GM12875 (cell line): ENCODE measurements around the gene RAD51D.

Experiments
- H3K4me3 ChIP-seq: one replicate; pipeline ENCODE4 v1.5.1; 2011; ENCODE audit warnings: low read depth, low read length, control low read depth
- CTCF ChIP-seq: IDR thresholded peaks from 2 replicates; pipeline ENCODE4 v1.5.1; 2011; ENCODE audit warnings: low read depth, mild to moderate bottlenecking, control low read depth, inconsistent platforms, low read length, moderate library complexity, borderline replicate concordance; ENCODE audit not compliant: insufficient read depth

RAD51D gene

GRCh38 chr17:35141681-35142466 lies 22.2 kb upstream of the RAD51D start, which contains the start of gene NLE1:
Gene NLE1, minus strand, starts transcription at chr17:35142303. Its CDS starts 28 bp downstream, at chr17:35142275.
- peak within 1 kb of the TSS; percentile 86 for H3K4me3 ChIP-seq
- TF ChIP-seq CTCF = peak; percentile 98

GRCh38 chr17:35138218-35138617 lies 18.6 kb upstream of the RAD51D start:
- no peak for TF ChIP-seq CTCF
- no peak overlapping the region for H3K4me3 ChIP-seq

DNA sequence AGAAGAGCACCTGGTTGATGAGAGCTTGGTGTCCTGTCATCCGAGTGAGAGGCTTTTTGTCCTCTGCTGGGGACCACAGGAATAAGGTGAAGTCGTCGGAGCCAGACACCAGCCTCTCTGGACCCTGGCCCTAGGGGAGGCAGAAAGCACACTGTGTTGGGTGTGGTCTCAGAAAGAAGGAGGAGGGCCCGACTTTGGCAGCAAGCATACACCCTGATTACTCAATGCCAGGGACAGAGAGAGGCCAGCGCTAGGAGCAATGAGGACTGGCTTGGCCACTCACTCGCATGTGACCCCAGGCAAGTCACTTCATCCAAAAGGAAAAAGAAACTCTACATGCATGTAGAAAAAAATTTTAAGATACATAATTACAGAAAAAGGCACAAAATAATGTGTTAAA lies 15.7 kb upstream of the RAD51D start:
- TF ChIP-seq CTCF = no peak
- H3K4me3 ChIP-seq = no peak overlapping the region

DNA sequence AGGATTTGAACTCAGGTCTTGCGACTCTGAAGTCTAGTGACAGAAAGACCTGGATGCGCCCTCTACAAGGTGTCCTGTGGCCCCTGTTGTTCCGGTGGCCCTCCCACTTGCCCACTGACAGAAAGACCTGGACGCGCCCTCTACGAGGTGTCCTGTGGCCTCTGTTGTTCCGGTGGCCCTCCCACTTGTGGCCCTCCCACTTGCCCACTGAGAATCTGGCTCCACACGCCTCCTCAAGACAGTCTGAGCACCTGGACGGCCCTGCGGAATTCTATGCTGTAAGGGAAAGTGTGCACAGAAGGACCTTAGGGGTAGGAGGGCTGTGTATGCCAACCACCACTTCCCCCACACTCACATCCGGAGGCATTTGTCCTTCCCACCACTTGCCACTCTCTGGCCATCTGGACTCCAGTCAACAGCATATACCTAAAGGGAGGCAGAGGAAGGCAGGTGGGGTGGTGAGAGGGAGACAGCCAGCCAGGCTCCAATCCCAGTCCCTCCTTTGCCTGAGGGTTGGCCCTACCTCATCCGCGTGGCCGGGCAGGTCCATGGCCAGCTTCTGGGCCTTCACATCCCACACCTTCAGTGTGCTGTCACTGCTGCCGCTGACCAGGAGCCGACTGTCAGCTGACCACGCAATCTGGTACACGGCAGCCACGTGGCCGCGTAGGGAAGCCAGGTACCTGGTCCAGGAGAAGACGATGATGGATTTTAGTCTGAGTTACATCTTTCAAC lies 13.3 kb upstream of the RAD51D start:
- H3K4me3 ChIP-seq = no peak overlapping the region
- no peak for TF ChIP-seq CTCF

- no peak overlapping the region for H3K4me3 ChIP-seq
- TF ChIP-seq CTCF = no peak
Measured at GRCh38 chr17:35132099-35132498, 12.4 kb upstream of the RAD51D start.

DNA sequence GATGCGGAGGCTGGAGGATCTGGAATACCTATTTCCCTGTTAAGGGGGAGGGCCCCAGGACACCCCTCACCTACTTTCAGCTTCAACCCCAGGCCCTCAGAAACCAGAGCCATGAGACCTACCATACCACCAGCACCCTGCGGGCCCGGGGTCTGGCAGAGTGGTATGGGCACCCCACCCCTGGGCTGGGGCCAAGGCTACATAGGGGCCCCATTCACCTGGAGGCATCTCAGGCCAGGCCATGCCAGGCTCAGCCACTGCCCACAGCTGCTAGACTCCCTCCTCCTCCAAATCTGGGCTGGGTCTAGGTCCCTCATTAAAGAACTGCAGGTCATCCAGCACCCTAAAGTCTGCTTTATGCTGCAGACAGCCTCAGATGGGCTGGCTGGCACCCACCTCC lies 10.7 kb upstream of the RAD51D start:
- TF ChIP-seq CTCF = no peak

GRCh38 chr17:35129973-35130351 lies 10.3 kb upstream of the RAD51D start:
- H3K4me3 ChIP-seq = no peak overlapping the region
- TF ChIP-seq CTCF = no peak

More for the DNA sequence above, 10.7 kb upstream of the RAD51D start:
- H3K4me3 ChIP-seq = no peak overlapping the region
